Brain microvascular endothelial cell (primary cell): Measurements from ENCODE around the gene CDH23.

Source experiments
- DNase-seq: peaks from one replicate; pipeline ENCODE4 v3.0.0-alpha.2; 2020
- H3K27ac ChIP-seq: fragments of 250-450 bp; sonication (Bioruptor Pico); 2 replicates; pipeline ENCODE4 v1.5.1; 2020; ENCODE audit warnings: mild to moderate bottlenecking, moderate library complexity
- H3K27me3 ChIP-seq: fragments of 250-450 bp; sonication (Bioruptor Pico); replicated peaks from 2 replicates; pipeline ENCODE4 v1.5.1; 2020; ENCODE audit warnings: mild to moderate bottlenecking
- H3K36me3 ChIP-seq: fragments of 250-450 bp; sonication (Bioruptor Pico); replicated peaks from 2 replicates; pipeline ENCODE4 v1.5.1; 2020; ENCODE audit warnings: mild to moderate bottlenecking
- H3K4me3 ChIP-seq: 2 replicates; pipeline ENCODE4 v1.5.1; 2011; ENCODE audit warnings: low read depth, mild to moderate bottlenecking, control low read depth, low read length, moderate library complexity
- CTCF ChIP-seq: IDR thresholded peaks from 2 replicates; pipeline ENCODE4 v1.5.1; 2011; ENCODE audit warnings: low read depth, mild to moderate bottlenecking, moderate library complexity, low read length, control low read depth, inconsistent platforms; ENCODE audit errors: missing control alignments
- in situ Hi-C: cut with HindIII; loops from 2 replicates; pipeline ENCODE4 v1.10.0; 2017; ENCODE audit warnings: low sequenced_read_pairs, low pct_ligation_motif_present

The CDH23 gene

GRCh38 chr10:71635251-71635866 is 238.6 kb downstream of the CDH23 start:
- in situ Hi-C loops = no loop called here
- Histone ChIP-seq H3K36me3 (no peaks in the 10 kb centered on the region), H3K27me3 (peaks cover 34% of the 10 kb centered on the region), H3K27ac (no peak overlapping the region), H3K4me3 (no peak overlapping the region)
- TF ChIP-seq CTCF = no peak
- DNase-seq = no peak

- Histone ChIP-seq H3K27ac (no peak overlapping the region), H3K36me3 (no peaks in the 10 kb centered on the region), H3K4me3 (no peak overlapping the region), H3K27me3 (peaks cover 34% of the 10 kb centered on the region)
- in situ Hi-C loops = no loop called here
- no peak for TF ChIP-seq CTCF
- DNase-seq = no peak
These were observed 239.1 kb downstream of the CDH23 start for GRCh38 chr10:71635867-71636266.

- no peak for DNase-seq
- H3K36me3 ChIP-seq = no peaks in the 10 kb centered on the region
- in situ Hi-C loops = no loop called here
- TF ChIP-seq CTCF = no peak
- H3K27me3 ChIP-seq = peaks cover 34% of the 10 kb centered on the region
- H3K27ac ChIP-seq = no peak overlapping the region
- no peak overlapping the region for H3K4me3 ChIP-seq
These were observed 239.9 kb downstream of the CDH23 start for GRCh38 chr10:71636588-71636987.

- in situ Hi-C loops = no loop called here
- no peaks in the 10 kb centered on the region for H3K36me3 ChIP-seq
- H3K27ac ChIP-seq = no peak overlapping the region
- no peak for DNase-seq
- no peak for TF ChIP-seq CTCF
- H3K27me3 ChIP-seq = peaks cover 34% of the 10 kb centered on the region
- no peak overlapping the region for H3K4me3 ChIP-seq
These were observed 240.6 kb downstream of the CDH23 start for GRCh38 chr10:71637305-71637704.

GRCh38 chr10:71638064-71638821 is 241.5 kb downstream of the CDH23 start:
- TF ChIP-seq CTCF = no peak
- in situ Hi-C loops = no loop called here
- no peak overlapping the region for H3K4me3 ChIP-seq
- H3K36me3 ChIP-seq = no peaks in the 10 kb centered on the region
- DNase-seq = no peak
- H3K27ac ChIP-seq = no peak overlapping the region
- peaks cover 34% of the 10 kb centered on the region for H3K27me3 ChIP-seq
